Body of pancreas (tissue), 4 donors: ENCODE measurements around the gene GPR158. TPM values are rescaled to one million over a fixed set of nuclear protein-coding genes. Genes with fewer than 3 reads are reported as not detected.
"Not testable (repeated sequence)": the region's sequence is repeated elsewhere in the genome, so short reads cannot be mapped to it uniquely, and the experiment has no call there.

Experiments
- ATAC-seq: fragments of 150-250 bp; one replicate; pipeline ENCODE4 v1.9.1; 2016
- DNase-seq, 4 donors: peaks; one replicate each; pipeline ENCODE4 v3.0.0-alpha.2; 2019
- H3K27ac ChIP-seq, 4 donors: fragments of 200-600 bp; sonication (generic); 1 replicate in 3 of 4; 2 replicates in 1 of 4; pipeline versions ENCODE4 v1.5.1 to v1.6.1; 2016 to 2019; ENCODE audit warnings: mild to moderate bottlenecking in 1 of 4, mixed read lengths in 1 of 4, moderate library complexity in 1 of 4
- H3K27me3 ChIP-seq, 2 donors: fragments of 200-600 bp; sonication (generic); one replicate each; pipeline ENCODE4 v1.6.0; 2016; ENCODE audit warnings: mild to moderate bottlenecking in 1 of 2
- H3K36me3 ChIP-seq, 2 donors: fragments of 200-600 bp; sonication (generic); replicated peaks in 1 of 2; 2 replicates each; pipeline ENCODE4 v1.5.1; 2016; ENCODE audit warnings: low read depth in 2 of 2; ENCODE audit not compliant: insufficient read depth in 1 of 2
- H3K4me1 ChIP-seq: fragments of 200-600 bp; sonication (generic); one replicate; pipeline ENCODE4 v1.6.0; 2016
- H3K4me3 ChIP-seq, 2 donors: fragments of 200-600 bp; sonication (generic); 1 replicate in 1 of 2; 2 replicates in 1 of 2; pipeline ENCODE4 v1.5.1; 2016 to 2019
- H3K9me3 ChIP-seq, 3 donors: fragments of 200-600 bp; sonication (generic); 1 replicate in 2 of 3; 2 replicates in 1 of 3; pipeline ENCODE4 v1.5.1; 2016
- CTCF ChIP-seq, 7 experiments: fragments of 450-650 bp in 4 of 7; fragments of 200-600 bp in 3 of 7; sonication (generic) in 3 of 7; IDR thresholded peaks; one replicate each; pipeline ENCODE4 v1.5.1; 2016 to 2019; ENCODE audit warnings: antibody characterized with exemption in 7 of 7
- POLR2A ChIP-seq, 3 donors: fragments of 450-650 bp; IDR thresholded peaks; one replicate each; pipeline ENCODE4 v1.6.1; 2016; ENCODE audit warnings: antibody characterized with exemption in 3 of 3, mild to moderate bottlenecking in 2 of 3
- WGBS, 2 donors: methylation state at CpG; one replicate each; pipeline ENCODE4 v1.1.5; 2017; 5-methylcytosine and 5-hydroxymethylcytosine counted together
- intact Hi-C: fragments of 100-400 bp; cut with DNase I; formaldehyde crosslinking; loops from one replicate; pipeline ENCODE4 v1.15.1; 2023
- total RNA-seq, 2 donors: library from RNA; depleted of rRNA; stranded (reverse); fragments of >200 nt; gene quantifications; one replicate each; pipeline ENCODE4 v1.1.0, GENCODE V29; 2016

The GPR158 gene
- total RNA-seq, 2 donors from 2014 or later, result 0.52 TPM; not detected in 1

GRCh38 chr10:25327273-25327672 lies 152.5 kb downstream of the GPR158 start:
- ATAC-seq (no peak), DNase-seq (no peak)
- Histone ChIP-seq H3K4me1 (no peaks in the 10 kb centered on the region), H3K4me3 (no peak overlapping the region), H3K27me3 (no peaks in the 10 kb centered on the region), H3K36me3 (no peaks in the 10 kb centered on the region), H3K27ac (no peak overlapping the region), H3K9me3 (no peaks in the 10 kb centered on the region)
- intact Hi-C loops, result no loop called here
- no peak for TF ChIP-seq CTCF (IDR thresholded peaks at IDR 0.05)
- TF ChIP-seq POLR2A (IDR thresholded peaks at IDR 0.05), result no peak
- 28 to 41% methylated on average over 3 of the region's 3 CpGs for WGBS, 2 donors

- Histone ChIP-seq H3K4me3 (no peak overlapping the region), H3K27ac (no peak overlapping the region), H3K36me3 (no peaks in the 10 kb centered on the region), H3K9me3 (no peaks in the 10 kb centered on the region), H3K27me3 (no peaks in the 10 kb centered on the region), H3K4me1 (no peaks in the 10 kb centered on the region)
- ATAC-seq (no peak), DNase-seq (no peak)
- TF ChIP-seq POLR2A (IDR thresholded peaks at IDR 0.05), result no peak
- TF ChIP-seq CTCF (IDR thresholded peaks at IDR 0.05), result no peak
- WGBS, 2 donors, result 69 to 74% methylated on average over 3 of the region's 3 CpGs
- intact Hi-C loops, result no loop called here
Measured at GRCh38 chr10:25328361-25328760, 153.6 kb downstream of the GPR158 start.

- H3K9me3 ChIP-seq, H3K4me1 ChIP-seq, H3K36me3 ChIP-seq, ATAC-seq, H3K27ac ChIP-seq, H3K4me3 ChIP-seq, intact Hi-C loops, H3K27me3 ChIP-seq, DNase-seq: not testable (repeated sequence)
- 77 to 78% methylated on average over 5 of the region's 5 CpGs for WGBS, 2 donors
Measured at GRCh38 chr10:25329587-25329986, 154.8 kb downstream of the GPR158 start.

GRCh38 chr10:25334445-25334844 lies 159.6 kb downstream of the GPR158 start:
- Histone ChIP-seq H3K4me1 (no peaks in the 10 kb centered on the region), H3K4me3 (no peak overlapping the region), H3K27me3 (no peaks in the 10 kb centered on the region), H3K9me3 (no peaks in the 10 kb centered on the region), H3K36me3 (no peaks in the 10 kb centered on the region), H3K27ac (no peak overlapping the region)
- intact Hi-C loops, result no loop called here
- TF ChIP-seq POLR2A (IDR thresholded peaks at IDR 0.05) (no peak), CTCF (IDR thresholded peaks at IDR 0.05) (no peak)
- no peak for DNase-seq
- WGBS, 2 donors, result 77 to 79% methylated on average over 2 of the region's 2 CpGs
- ATAC-seq, result no peak

- no peaks in the 10 kb centered on the region for H3K36me3 ChIP-seq
- TF ChIP-seq CTCF (IDR thresholded peaks at IDR 0.05), result no peak
- no peak for TF ChIP-seq POLR2A (IDR thresholded peaks at IDR 0.05)
- intact Hi-C loops, result no loop called here
- no peaks in the 10 kb centered on the region for H3K4me1 ChIP-seq
- no peaks in the 10 kb centered on the region for H3K27me3 ChIP-seq
- H3K9me3 ChIP-seq, result no peaks in the 10 kb centered on the region
- ATAC-seq, result no peak
- DNase-seq, result no peak
- no peak overlapping the region for H3K4me3 ChIP-seq
- H3K27ac ChIP-seq, result no peak overlapping the region
Measured at GRCh38 chr10:25336330-25336729, 161.5 kb downstream of the GPR158 start.
